GM19372 (cell line): ENCODE data around the gene ADCY5.

Source experiments
- ATAC-seq: cut with Tn5 transposase; IDR thresholded peaks from one replicate; pipeline ENCODE4 v1.9.1; 2021; ENCODE audit warnings: mild to moderate bottlenecking, low read depth, moderate library complexity; ENCODE audit not compliant: unreplicated experiment

Gene ADCY5

GRCh38 chr3:123312331-123313265 is 136.3 kb downstream of the ADCY5 start:
- no peak for ATAC-seq

GRCh38 chr3:123311201-123311600 is 137.7 kb downstream of the ADCY5 start:
- ATAC-seq = no peak

- ATAC-seq = no peak
Observed at GRCh38 chr3:123310741-123311140, 138.1 kb downstream of the ADCY5 start.

- no peak for ATAC-seq
Observed at GRCh38 chr3:123310186-123310585, 138.7 kb downstream of the ADCY5 start.

- no peak for ATAC-seq
Observed at GRCh38 chr3:123307064-123307463, 141.8 kb downstream of the ADCY5 start.

DNA sequence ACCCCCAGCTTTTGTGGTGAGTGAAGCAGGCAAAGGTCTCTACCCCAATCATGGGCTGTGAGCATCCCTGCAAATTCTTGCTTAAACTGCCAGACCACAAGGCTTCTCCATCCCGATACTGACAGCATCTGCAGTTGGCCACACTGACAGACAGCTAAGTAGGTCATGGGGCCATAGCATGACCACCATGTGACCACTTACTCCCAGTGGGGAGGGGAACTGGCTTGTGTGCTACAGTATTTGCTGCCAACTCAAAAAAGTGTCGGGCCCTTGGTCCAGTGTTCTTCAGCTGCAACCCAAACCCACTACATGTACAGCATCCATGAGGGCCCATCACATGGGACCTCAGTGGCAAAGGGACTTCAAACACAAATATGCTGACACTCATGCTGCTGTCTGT is 143.7 kb downstream of the ADCY5 start:
- no peak for ATAC-seq

DNA sequence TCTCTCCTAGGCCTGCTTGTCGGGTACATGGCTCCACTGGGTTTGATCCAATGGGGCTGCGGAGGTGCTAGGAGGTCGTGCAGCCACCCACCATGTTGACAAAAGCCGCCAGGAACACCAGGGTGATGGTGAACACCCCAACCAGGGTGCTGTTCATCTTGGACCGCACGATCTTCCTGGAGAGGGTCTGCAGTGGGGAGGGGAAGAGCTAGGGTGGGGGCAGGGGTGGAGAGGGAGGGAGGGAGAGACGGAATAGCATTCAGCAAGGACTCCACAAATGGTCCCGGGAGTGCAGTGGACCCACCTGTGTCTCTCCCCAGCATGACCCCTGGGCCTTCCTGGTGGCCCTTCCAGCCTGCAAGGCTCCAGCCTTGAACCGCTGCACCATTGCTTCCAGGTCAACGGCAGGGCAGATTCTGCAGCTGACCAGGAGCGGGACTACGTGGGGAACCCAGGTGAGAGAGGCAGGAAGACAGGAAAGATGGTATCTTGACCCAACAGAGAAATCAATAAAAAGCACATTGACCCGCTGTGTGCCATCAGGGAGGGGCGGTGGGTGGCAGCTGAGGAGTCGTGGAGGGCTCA is 144.8 kb downstream of the ADCY5 start:
- no peak for ATAC-seq

DNA sequence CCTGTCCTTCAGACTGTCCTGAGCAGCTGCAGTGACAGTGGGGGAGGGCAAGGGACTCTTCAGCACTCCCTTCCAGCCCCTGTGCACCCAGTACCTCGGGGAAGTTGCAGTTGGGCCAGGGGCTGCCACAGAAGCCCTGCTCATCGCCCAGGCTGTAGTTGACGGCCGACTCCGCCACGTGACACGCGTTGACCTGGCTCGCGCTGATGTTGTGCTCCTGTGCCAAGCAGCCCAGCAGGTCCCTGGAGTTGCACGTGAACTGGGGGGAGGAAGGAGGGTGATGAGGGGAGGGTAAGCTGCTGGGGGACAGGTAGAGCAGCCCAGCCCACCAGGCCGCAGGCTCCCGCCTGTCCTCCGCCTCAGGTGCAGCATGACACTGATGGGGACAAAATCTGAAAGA is 145.9 kb downstream of the ADCY5 start:
- ATAC-seq = no peak

- no peak for ATAC-seq
Observed at GRCh38 chr3:123301331-123302184, 147.3 kb downstream of the ADCY5 start.

DNA sequence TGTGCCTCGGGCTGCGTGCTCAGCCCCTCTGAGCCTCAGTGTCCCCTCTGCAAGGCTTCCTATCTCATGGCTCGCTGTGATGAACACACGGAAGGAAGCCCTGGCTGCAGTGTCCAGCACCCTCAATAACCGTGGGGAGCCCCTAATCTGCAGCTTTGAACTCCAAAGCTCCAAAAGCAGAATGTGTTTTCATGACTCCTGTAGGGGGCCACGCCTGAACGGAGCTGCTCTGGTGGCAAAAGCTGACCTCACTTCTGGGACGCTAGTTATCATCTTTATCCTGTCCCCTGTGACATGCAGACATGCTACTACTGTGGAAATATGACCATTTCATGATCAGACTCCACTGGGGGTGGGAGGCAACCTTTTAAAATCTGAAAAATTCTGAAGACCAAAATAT is 148.3 kb downstream of the ADCY5 start:
- no peak for ATAC-seq

- no peak for ATAC-seq
Observed at GRCh38 chr3:123300056-123300455, 148.8 kb downstream of the ADCY5 start.

DNA sequence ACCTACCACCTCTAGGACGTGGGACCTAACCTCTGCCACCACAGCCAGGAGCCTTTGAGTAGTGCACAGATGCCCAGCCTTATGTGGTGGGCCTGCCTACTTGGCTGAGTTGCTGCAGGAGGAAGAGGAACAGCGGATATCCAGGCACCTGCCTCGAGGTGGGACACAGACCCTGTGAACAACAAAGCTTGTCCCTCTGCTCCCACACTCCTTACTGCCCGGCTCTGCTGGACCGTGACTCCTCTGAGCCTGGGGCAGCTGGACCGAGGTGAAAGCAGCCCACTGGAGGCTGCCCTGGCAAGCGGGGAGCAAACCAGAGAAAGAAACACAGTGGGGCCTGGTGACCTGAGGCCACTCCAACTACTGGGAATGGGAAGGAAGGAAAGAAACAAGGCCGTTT is 149.3 kb downstream of the ADCY5 start:
- no peak for ATAC-seq

GRCh38 chr3:123298903-123299302 is 150.0 kb downstream of the ADCY5 start:
- ATAC-seq = no peak

DNA sequence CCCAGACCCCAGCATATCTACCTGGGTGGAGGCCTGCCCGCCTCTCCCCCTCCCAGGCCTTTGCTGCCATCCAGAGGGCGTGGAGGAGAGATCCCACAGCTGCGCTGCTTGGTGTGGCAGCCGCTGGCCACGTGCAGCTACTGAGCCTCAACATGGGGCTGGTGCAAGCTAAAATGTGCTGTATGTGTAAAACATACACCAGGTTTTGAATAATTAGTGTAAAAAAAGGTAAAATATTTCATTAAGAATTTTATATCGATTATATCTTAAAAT is 151.3 kb downstream of the ADCY5 start:
- ATAC-seq = no peak

- ATAC-seq = no peak
Observed at GRCh38 chr3:123296836-123297626, 151.9 kb downstream of the ADCY5 start.

DNA sequence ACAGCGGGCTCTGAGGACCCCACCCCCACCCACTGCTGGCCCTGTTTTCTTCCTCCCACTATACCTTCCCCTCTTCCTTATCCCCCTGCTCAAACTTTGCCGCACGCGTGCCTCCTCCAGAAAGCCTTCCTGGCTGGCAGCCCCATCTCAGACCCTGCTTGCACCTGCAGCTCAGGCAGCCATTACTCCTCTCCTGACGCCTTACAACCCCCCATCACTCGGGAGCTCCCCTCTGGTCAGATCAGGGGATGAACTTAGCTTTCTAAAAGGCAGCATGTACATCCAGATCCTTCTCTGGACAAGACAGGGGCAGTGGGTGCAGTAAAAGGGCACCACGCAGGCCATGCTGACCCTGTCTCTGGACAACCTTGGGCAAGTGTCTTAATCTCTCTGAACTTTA is 152.6 kb downstream of the ADCY5 start:
- ATAC-seq = no peak

GRCh38 chr3:123295901-123296250 is 153.0 kb downstream of the ADCY5 start:
- ATAC-seq = no peak

DNA sequence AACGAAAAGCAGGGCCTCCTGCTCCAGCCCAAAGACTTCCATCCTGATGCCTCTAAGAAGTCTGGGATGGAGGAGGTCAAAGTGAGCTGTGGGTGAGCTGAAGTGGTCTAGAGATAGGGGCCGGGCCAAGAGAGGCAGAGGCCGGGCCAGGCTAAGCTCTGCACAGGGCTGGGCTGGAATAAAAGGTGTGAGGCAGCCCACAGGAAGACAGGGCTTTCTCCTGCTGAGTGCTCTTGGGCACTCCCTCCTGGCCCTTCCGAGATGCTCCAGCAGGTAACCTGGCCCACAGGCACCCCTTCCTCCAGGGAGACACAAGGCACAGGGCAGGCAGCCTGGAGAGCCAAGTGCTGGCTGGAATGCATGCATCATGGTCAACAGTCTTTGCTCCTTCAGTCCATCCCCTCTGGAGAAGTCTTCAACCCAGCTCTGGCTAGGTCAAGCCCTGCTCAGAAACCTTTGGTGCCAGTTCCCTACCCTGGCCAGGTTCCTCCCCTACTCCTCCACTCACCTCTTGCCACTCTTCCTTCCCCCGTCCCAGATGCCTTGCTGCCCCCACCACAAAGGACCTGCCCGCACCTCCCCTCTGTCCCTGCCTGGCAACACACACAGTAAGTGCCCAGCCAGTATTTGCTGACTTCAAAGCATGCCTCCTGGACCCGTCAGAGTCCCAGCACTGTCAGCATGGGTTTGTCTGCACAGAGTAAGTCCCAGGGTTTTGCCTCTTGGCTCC is 153.6 kb downstream of the ADCY5 start:
- ATAC-seq = no peak

DNA sequence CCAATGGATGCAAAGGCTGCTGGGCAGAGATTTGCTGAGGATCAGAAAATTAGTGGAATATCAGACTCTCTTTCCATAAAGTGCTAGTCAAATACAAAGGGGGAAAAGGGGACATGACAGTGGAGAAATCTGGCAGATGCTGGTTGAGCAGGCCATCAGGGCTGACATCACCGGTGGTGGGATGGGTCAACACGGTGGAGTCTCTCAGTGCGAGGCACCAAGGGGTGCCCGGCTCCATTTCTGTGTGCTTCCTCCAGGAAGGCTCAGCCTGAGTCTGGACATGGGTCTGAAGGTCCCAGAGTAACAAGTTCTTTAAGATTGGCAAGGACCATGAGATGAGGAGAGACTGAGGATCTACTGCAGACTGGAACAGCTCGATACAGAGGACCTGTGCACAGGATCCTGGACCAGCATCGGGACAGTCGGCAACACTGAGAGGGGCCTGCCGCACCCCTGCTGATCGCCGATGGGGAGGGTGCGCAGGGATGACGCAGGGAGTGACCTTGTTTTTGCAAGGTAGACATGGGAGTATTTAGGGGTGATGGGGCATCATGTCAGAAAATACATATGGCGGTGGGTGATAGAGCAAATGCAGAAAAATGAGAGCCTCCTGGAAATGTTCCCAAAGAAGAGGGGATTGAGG is 154.5 kb downstream of the ADCY5 start:
- no peak for ATAC-seq
